Right lobe of liver (tissue), 4 donors: Measurements from ENCODE around the gene CARMIL1.

ENCODE experiments used
- POLR2A ChIP-seq: fragments of 450-650 bp; IDR thresholded peaks from one replicate; pipeline ENCODE4 v1.6.1; 2017; ENCODE audit warnings: antibody characterized with exemption, mild to moderate bottlenecking
- TF ChIP-seq, protein P1 (sequence below), 4 donors: fragments of 200-600 bp in 3 of 4; fragments of 450-650 bp in 1 of 4; IDR thresholded peaks; one replicate each; pipeline versions ENCODE4 v1.5.1 to v1.8.0; 2016 to 2022; ENCODE audit warnings: antibody characterized with exemption in 4 of 4, mild to moderate bottlenecking in 2 of 4
- donor health status: DM: no; HTN: no; CAD: no.
- donor health status: DM: no; HTN: no; CAD: no.
- donor health status: DM: no; HTN: yes; CAD: no.

DNA sequence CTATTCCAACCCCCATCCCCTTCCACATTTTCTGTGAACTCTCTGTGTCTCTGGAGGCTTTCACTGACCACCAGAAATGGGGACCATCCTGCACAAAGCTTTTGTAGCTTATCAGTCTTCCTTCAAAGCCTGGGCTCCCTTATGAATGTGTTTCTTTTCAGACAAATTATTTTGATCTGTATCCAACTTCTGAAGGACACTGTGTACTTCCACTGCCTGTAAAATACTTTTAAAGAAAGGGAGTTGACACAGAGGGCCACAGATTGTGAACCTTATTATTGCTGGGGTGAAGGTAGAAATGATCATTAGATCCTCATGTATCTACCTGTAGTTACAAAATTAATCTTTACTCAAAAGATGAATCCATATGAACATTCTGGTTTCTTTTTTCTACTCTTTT is 135.6 kb downstream of the CARMIL1 start:
- TF ChIP-seq, protein P1, sequence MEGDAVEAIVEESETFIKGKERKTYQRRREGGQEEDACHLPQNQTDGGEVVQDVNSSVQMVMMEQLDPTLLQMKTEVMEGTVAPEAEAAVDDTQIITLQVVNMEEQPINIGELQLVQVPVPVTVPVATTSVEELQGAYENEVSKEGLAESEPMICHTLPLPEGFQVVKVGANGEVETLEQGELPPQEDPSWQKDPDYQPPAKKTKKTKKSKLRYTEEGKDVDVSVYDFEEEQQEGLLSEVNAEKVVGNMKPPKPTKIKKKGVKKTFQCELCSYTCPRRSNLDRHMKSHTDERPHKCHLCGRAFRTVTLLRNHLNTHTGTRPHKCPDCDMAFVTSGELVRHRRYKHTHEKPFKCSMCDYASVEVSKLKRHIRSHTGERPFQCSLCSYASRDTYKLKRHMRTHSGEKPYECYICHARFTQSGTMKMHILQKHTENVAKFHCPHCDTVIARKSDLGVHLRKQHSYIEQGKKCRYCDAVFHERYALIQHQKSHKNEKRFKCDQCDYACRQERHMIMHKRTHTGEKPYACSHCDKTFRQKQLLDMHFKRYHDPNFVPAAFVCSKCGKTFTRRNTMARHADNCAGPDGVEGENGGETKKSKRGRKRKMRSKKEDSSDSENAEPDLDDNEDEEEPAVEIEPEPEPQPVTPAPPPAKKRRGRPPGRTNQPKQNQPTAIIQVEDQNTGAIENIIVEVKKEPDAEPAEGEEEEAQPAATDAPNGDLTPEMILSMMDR (IDR thresholded peaks at IDR 0.05), result no peak
- TF ChIP-seq POLR2A, result no peak
